ENCODE results near the gene SPATA9.

GRCh38 chr5:95660060-95660459 is 22.7 kb downstream of the SPATA9 start:
- no peak for TF ChIP-seq CTCF (tag by site-specific recombination; IDR thresholded peaks at IDR 0.05)
- TF ChIP-seq ZNF501 (tag by site-specific recombination; IDR thresholded peaks at IDR 0.05), result no peak
- TF ChIP-seq KLF17 (tag by site-specific recombination; IDR thresholded peaks at IDR 0.05), result no peak
- no peak for TF ChIP-seq REST (tag by site-specific recombination; IDR thresholded peaks at IDR 0.05)
- no peak for TF ChIP-seq ZNF404 (tag by site-specific recombination; IDR thresholded peaks at IDR 0.05)
- no peak for TF ChIP-seq BCL11A (tag by site-specific recombination; IDR thresholded peaks at IDR 0.05; ENCODE audit: low read depth)
- no peak for TF ChIP-seq KLF10 (tag by site-specific recombination; IDR thresholded peaks at IDR 0.05)
- TF ChIP-seq ZNF426 (tag by site-specific recombination; IDR thresholded peaks at IDR 0.05), result no peak
- TF ChIP-seq ZNF302 (tag by site-specific recombination; IDR thresholded peaks at IDR 0.05; ENCODE audit: low read depth), result no peak
- no peak for TF ChIP-seq ZNF132 (tag by site-specific recombination; IDR thresholded peaks at IDR 0.05; ENCODE audit: borderline replicate concordance)
- TF ChIP-seq ZNF660 (tag by site-specific recombination; IDR thresholded peaks at IDR 0.05), result no peak
